Measurements from ENCODE around the gene KLHL17.

DNA sequence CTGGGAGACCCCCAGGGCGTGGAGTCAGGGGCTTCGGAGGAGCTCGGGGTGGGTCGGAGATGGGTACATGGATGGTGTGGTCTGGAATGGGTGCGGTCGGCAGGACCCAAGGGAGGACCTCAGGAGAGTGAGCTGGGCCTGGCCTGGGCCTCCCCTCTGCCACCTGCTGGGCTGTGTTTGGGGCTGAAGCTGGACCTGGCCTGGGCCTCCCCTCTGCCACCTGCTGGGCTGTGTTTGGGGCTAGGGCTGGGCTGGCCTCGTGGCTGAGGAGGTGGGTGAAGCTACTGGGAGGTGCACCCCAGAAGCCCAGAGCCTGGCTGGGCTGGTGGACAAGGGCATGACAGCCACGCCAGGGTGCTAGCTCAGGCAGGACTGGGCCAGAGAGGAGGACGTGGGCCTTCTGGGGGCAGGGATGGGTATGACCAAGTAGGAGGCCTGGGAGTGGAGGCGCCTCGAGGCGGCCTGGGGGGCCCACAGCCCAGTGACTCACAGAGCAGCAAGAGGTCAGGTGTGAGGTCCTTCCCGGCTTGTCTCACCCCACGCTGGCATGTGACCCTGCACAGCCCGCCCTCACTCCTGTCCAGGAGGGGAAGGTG lies 22.2 kb upstream of the KLHL17 start:
- TF ChIP-seq CTCF (IDR thresholded peaks at IDR 0.05; ENCODE audit: low read length) (no peak; the same call in 1 of the 2 replicates), EZH2 (IDR thresholded peaks at IDR 0.05; ENCODE audit: borderline replicate concordance, low read length) (no peak)
